ENCODE measurements around the gene ZNF248. TPM values are rescaled to one million over a fixed set of nuclear protein-coding genes. Genes with fewer than 3 reads are reported as not detected.

The ZNF248 gene
- total RNA-seq, 4 donors from 2014 or later = 11.8 to 24.0 (median 16.1) TPM

DNA sequence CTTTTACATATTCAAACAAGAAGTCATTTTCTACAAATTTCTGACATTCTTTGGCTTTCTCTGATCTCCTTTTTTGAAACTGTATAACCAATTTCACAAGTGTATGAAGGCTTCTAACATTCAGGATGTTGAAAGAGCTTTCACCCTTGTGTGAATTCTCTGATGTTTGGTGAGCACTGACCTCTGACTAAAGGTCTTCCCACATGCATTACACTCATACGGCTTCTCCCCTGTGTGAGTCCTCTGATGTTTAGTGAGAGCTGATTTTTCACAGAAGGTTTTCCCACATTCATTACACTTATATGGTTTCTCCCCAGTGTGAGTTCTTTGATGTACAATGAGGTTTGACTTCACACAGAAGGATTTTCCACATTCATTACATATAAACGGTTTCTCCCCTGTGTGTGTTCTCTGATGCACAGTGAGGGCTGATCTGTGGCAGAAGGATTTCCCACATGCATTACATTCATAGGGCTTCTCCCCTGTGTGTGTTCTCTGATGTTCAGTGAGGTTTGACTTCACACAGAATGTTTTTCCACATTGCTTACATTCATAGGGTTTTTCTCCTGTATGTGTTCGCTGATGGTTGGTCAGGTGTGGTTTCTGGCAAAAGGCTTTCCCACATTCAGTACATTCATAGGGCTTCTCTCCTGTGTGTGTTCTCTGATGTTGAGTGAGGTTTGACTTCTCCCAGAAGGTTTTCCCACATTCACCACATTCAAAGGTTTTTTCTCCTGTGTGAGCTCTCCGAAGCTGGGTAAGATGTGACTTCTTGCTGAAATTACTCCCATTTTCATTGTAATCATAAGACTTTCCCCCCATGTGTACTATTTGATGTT, 25.7 kb downstream of the ZNF248 start:
- H3K36me3 ChIP-seq = peaks cover 10 to 100% (median 29%) of the 10 kb centered on the region in 3 donors

DNA sequence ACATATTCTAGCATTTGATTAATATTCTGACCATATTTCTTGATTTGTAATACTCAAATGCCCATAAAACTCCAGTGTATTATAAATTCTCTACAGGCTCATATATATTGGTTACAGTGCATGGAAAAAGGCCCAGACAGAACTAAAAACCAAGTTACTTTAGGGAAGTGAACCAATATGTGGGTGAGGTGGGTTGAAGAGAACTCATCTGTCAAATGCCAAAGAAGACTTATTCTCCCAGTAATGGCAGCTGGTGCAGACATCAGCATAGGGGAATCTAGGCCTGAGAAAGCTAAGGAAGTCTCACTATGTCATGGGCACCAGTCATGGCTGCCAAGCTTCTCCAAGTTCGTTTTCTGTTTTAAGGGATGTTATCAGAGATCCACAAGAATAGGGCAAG, 30.6 kb downstream of the ZNF248 start:
- Histone ChIP-seq H3K4me3 (no peak overlapping the region), H3K36me3 (peaks cover 1 to 67% (median 12%) of the 10 kb centered on the region in 3 donors), H3K27ac (no peak overlapping the region), H3K9me3 (peaks cover 0 to 84% (median 29%) of the 10 kb centered on the region in 4 donors), H3K27me3 (no peaks in the 10 kb centered on the region), H3K4me1 (no peaks in the 10 kb centered on the region)
- TF ChIP-seq, protein P1, sequence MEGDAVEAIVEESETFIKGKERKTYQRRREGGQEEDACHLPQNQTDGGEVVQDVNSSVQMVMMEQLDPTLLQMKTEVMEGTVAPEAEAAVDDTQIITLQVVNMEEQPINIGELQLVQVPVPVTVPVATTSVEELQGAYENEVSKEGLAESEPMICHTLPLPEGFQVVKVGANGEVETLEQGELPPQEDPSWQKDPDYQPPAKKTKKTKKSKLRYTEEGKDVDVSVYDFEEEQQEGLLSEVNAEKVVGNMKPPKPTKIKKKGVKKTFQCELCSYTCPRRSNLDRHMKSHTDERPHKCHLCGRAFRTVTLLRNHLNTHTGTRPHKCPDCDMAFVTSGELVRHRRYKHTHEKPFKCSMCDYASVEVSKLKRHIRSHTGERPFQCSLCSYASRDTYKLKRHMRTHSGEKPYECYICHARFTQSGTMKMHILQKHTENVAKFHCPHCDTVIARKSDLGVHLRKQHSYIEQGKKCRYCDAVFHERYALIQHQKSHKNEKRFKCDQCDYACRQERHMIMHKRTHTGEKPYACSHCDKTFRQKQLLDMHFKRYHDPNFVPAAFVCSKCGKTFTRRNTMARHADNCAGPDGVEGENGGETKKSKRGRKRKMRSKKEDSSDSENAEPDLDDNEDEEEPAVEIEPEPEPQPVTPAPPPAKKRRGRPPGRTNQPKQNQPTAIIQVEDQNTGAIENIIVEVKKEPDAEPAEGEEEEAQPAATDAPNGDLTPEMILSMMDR (IDR thresholded peaks at IDR 0.05) = no peak
- TF ChIP-seq POLR2A (IDR thresholded peaks at IDR 0.05) (no peak), EP300 (IDR thresholded peaks at IDR 0.05) (no peak)
- DNase-seq (ENCODE audit: low spot score in 2 of 2) = no peak
- WGBS, 2 donors = 78 to 87% methylated on average over 1 of the region's 1 CpG

More for the DNA sequence above, 25.7 kb downstream of the ZNF248 start:
- Histone ChIP-seq H3K27ac (no peak overlapping the region), H3K27me3 (no peaks in the 10 kb centered on the region), H3K4me1 (no peaks in the 10 kb centered on the region), H3K4me3 (no peak overlapping the region), H3K9me3 (peaks cover 0 to 72% (median 28%) of the 10 kb centered on the region in 4 donors)
- 84 to 85% methylated on average over 4 of the region's 4 CpGs for WGBS, 2 donors
- DNase-seq (ENCODE audit: low spot score in 2 of 2) = no peak
- no peak for TF ChIP-seq POLR2A (IDR thresholded peaks at IDR 0.05)
- TF ChIP-seq, protein P1 (IDR thresholded peaks at IDR 0.05) = no peak
- no peak for TF ChIP-seq EP300 (IDR thresholded peaks at IDR 0.05)

DNA sequence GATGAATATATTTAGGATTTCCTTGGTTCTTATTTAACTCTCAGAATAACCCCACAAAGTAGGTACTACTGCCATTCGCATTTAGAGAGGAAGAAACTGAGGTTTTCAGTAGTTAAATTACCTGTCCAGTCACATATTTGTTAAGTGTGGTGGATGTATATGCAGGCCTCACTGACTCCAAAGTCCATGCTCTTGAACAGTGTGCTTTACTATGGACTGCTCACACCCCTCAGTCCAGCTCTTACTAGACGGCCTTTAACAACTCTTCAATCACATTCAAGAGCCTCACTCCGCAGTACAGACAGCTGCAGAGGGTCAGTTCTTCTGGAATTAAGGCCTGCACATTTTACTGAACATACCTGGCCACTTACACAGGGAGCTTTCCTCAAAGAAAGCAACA, 36.2 kb downstream of the ZNF248 start:
- WGBS, 2 donors = 99% methylated on average over 3 of the region's 3 CpGs
- Histone ChIP-seq H3K9me3 (peaks cover 0 to 79% (median 18%) of the 10 kb centered on the region in 4 donors), H3K27me3 (no peaks in the 10 kb centered on the region), H3K27ac (no peak overlapping the region), H3K4me1 (no peaks in the 10 kb centered on the region), H3K4me3 (no peak overlapping the region), H3K36me3 (peaks cover 0 to 14% (median 0%) of the 10 kb centered on the region in 3 donors)
- TF ChIP-seq EP300 (IDR thresholded peaks at IDR 0.05) (no peak), POLR2A (IDR thresholded peaks at IDR 0.05) (no peak)
- TF ChIP-seq, protein P1 (IDR thresholded peaks at IDR 0.05) = no peak
- DNase-seq (ENCODE audit: low spot score in 2 of 2) = no peak

GRCh38 chr10:37819797-37820196, 37.6 kb downstream of the ZNF248 start:
- Histone ChIP-seq H3K4me1 (no peaks in the 10 kb centered on the region), H3K27me3 (no peaks in the 10 kb centered on the region), H3K36me3 (peaks cover 0 to 3% (median 0%) of the 10 kb centered on the region in 3 donors), H3K4me3 (no peak overlapping the region), H3K9me3 (peaks cover 0 to 81% (median 19%) of the 10 kb centered on the region in 4 donors), H3K27ac (no peak overlapping the region)
- 95 to 97% methylated on average over 6 of the region's 6 CpGs for WGBS, 2 donors
- TF ChIP-seq POLR2A (IDR thresholded peaks at IDR 0.05) (no peak), EP300 (IDR thresholded peaks at IDR 0.05) (no peak)
- TF ChIP-seq, protein P1 (IDR thresholded peaks at IDR 0.05) = no peak
- DNase-seq (ENCODE audit: low spot score in 2 of 2) = no peak

DNA sequence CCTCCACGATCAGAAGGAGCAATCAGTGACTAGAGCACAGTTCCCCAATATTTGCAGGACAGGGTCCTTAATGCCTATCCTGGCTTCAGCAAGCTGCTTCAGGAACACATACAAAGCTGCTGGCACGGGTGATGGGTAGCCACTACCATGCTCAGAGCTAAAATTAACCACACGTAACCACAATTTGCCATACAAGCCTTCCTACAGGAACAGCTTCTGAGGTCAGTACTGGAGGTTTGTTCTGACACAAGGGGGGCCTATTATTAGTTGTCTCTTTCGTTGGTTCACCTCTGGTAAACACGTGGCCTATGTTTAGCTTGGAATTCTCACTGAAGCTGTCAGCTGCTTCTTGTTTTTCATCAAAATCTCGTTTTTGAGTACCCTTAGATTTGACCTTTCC, 41.1 kb downstream of the ZNF248 start:
- Histone ChIP-seq H3K27ac (no peak overlapping the region), H3K27me3 (no peaks in the 10 kb centered on the region), H3K9me3 (peaks cover 0 to 90% (median 22%) of the 10 kb centered on the region in 4 donors), H3K36me3 (peaks cover 0 to 29% (median 0%) of the 10 kb centered on the region in 3 donors), H3K4me1 (no peaks in the 10 kb centered on the region), H3K4me3 (no peak overlapping the region)
- TF ChIP-seq EP300 (IDR thresholded peaks at IDR 0.05) (no peak), POLR2A (IDR thresholded peaks at IDR 0.05) (no peak)
- TF ChIP-seq, protein P1 (IDR thresholded peaks at IDR 0.05) = no peak
- no peak for DNase-seq (ENCODE audit: low spot score in 2 of 2)
- WGBS, 2 donors = 68 to 79% methylated on average over 5 to 6 of the region's 6 CpGs

All from tibial nerve (tissue), 4 donors.